ENCODE results near the gene HOXC4.
A peak's percentile ranks its signal among the peaks of the same experiment; 100 is the strongest.

HOXC4 gene

DNA sequence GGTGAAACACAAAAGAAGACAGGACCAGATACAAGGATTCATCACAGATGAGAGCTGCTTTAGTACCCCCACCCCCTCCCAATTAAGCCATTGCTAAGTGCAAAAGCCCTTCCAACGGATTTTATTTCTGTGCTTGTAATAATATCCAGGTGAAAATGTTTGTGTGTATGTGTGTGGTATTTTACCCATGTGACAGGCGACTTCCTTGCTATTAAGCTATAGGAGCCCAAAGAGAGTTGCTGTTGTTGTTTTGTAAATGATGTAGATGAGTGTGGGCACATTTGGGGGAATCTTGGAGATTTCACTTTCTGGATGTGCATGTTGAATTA lies 3.2 kb upstream of the HOXC4 start:
- no peak overlapping the region for H3K27ac ChIP-seq (ENCODE audit: insufficient read depth, low read length, poor library complexity, severe bottlenecking)
- no peak overlapping the region for H3K4me3 ChIP-seq (ENCODE audit: insufficient read depth, low read depth, low read length, poor library complexity, severe bottlenecking)
- H3K9me3 ChIP-seq (ENCODE audit: control insufficient read depth, low read length), result no peaks in the 10 kb centered on the region
- peaks cover 86% of the 10 kb centered on the region for H3K27me3 ChIP-seq (replicated peaks; ENCODE audit: control insufficient read depth, insufficient read depth, low read length, poor library complexity, severe bottlenecking)
- no peaks in the 10 kb centered on the region for H3K36me3 ChIP-seq (ENCODE audit: control insufficient read depth, insufficient read depth, low read length)
- no peak for DNase-seq
- peaks cover 40% of the 10 kb centered on the region for H3K4me1 ChIP-seq (ENCODE audit: control insufficient read depth, insufficient read depth, low read length, poor library complexity, severe bottlenecking)

DNA sequence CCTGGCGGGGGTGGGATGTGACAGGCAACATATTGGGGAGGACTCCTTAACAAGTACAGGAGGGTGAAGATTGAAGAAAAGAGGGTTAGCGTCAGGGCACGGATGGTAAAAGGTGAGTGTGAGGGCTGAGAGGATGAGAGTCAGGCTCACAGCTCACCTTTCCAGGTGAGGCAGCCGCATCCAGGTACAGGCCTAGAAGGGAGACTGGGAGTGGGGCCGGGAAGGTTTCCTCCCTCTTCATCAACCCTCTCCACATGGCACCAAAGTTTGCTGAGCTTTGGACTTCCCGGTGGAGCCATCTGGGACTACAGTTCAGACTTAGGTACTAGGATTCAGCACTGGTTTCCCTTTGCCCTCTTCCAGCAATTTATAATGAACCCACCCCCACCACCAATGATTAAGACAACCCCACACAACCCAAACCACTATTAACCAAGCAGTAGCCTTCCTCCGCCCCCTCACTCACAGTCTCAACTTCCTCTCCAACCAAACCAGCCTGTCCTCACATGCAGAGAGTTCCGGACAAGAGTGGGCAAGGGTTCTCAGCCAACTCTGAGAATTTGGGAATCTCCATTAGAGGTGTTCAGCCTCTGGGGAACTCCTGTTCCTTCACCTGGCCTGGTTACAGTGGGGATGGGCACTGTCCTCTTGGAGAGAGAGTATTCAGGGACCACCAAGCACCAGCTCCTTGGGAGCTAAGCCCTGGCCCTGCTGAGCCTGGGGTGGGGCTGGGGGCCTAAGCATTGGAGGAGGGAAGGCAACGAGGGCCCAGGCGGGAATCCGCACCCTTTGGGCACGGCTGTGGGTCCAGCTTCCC lies 2.4 kb upstream of the HOXC4 start:
- Histone ChIP-seq H3K27ac (ENCODE audit: insufficient read depth, low read length, poor library complexity, severe bottlenecking) (no peak overlapping the region), H3K27me3 (replicated peaks; ENCODE audit: control insufficient read depth, insufficient read depth, low read length, poor library complexity, severe bottlenecking) (peaks cover 79% of the 10 kb centered on the region), H3K4me3 (ENCODE audit: insufficient read depth, low read depth, low read length, poor library complexity, severe bottlenecking) (no peak overlapping the region), H3K36me3 (ENCODE audit: control insufficient read depth, insufficient read depth, low read length) (no peaks in the 10 kb centered on the region), H3K9me3 (ENCODE audit: control insufficient read depth, low read length) (no peaks in the 10 kb centered on the region), H3K4me1 (ENCODE audit: control insufficient read depth, insufficient read depth, low read length, poor library complexity, severe bottlenecking) (peaks cover 40% of the 10 kb centered on the region)
- DNase-seq, result no peak

DNA sequence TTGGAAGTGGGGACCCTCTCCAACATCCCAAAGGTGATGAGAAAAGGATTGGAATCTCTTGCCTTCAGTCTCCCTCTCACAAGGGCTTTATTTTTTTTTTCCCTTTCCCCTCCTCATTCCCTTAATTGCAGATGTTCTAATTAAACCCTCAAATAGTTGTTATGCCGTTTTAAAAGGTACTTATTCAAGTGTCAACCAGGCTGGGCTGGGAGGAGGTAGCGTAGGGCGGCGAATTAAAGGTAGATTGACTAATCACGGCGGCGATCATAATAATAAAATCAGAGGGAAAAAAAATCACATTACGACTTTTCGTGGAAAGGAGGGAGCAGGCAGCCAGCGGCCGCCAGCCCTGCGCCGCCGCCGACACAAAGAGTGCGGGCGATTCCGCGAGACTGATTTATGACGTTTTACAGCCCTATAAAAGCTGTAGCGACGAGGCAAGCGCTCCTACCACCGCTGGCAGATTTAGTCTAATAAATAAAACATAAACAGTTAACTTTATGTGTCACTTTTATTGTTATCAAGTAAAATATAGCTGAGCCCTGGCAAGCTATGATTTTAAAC lies 1.7 kb upstream of the HOXC4 start:
- Histone ChIP-seq H3K27me3 (replicated peaks; ENCODE audit: control insufficient read depth, insufficient read depth, low read length, poor library complexity, severe bottlenecking) (peaks cover 71% of the 10 kb centered on the region), H3K4me1 (ENCODE audit: control insufficient read depth, insufficient read depth, low read length, poor library complexity, severe bottlenecking) (peaks cover 37% of the 10 kb centered on the region), H3K9me3 (ENCODE audit: control insufficient read depth, low read length) (no peaks in the 10 kb centered on the region), H3K27ac (ENCODE audit: insufficient read depth, low read length, poor library complexity, severe bottlenecking) (no peak overlapping the region), H3K4me3 (ENCODE audit: insufficient read depth, low read depth, low read length, poor library complexity, severe bottlenecking) (no peak overlapping the region), H3K36me3 (ENCODE audit: control insufficient read depth, insufficient read depth, low read length) (no peaks in the 10 kb centered on the region)
- no peak for DNase-seq

DNA sequence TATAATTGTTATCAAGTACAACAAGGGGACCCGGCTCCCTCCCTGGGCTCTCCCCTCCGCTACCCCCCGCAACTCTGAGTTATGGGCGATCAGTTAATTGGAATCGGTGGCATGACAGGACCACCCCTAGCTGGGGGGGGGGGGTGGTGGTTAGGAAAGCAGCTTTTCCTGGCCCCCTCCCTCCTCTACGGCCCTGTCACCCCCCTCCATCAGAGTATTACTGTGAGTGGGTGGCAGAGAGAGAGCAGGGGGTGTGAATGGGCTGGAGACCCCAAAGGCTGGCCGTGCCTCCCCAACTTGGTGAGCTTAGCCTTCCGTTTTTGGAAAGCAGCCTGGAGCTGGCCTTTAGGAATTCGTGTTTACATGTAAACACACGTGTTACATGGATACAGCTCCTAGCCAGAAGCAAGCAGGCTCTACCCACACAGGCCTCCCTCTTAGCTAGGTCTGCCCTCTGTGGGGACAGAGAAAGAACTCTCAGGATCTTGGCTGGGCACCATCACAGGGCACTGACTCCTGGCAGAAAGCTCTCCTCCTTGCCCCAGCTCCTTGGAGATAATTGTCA lies 1.1 kb upstream of the HOXC4 start:
- no peaks in the 10 kb centered on the region for H3K9me3 ChIP-seq (ENCODE audit: control insufficient read depth, low read length)
- peak overlapping the region; percentile 31 for H3K4me3 ChIP-seq (ENCODE audit: insufficient read depth, low read depth, low read length, poor library complexity, severe bottlenecking)
- peaks cover 32% of the 10 kb centered on the region for H3K4me1 ChIP-seq (ENCODE audit: control insufficient read depth, insufficient read depth, low read length, poor library complexity, severe bottlenecking)
- DNase-seq, result no peak
- H3K27me3 ChIP-seq (replicated peaks; ENCODE audit: control insufficient read depth, insufficient read depth, low read length, poor library complexity, severe bottlenecking), result peaks cover 66% of the 10 kb centered on the region
- no peaks in the 10 kb centered on the region for H3K36me3 ChIP-seq (ENCODE audit: control insufficient read depth, insufficient read depth, low read length)
- no peak overlapping the region for H3K27ac ChIP-seq (ENCODE audit: insufficient read depth, low read length, poor library complexity, severe bottlenecking)

DNA sequence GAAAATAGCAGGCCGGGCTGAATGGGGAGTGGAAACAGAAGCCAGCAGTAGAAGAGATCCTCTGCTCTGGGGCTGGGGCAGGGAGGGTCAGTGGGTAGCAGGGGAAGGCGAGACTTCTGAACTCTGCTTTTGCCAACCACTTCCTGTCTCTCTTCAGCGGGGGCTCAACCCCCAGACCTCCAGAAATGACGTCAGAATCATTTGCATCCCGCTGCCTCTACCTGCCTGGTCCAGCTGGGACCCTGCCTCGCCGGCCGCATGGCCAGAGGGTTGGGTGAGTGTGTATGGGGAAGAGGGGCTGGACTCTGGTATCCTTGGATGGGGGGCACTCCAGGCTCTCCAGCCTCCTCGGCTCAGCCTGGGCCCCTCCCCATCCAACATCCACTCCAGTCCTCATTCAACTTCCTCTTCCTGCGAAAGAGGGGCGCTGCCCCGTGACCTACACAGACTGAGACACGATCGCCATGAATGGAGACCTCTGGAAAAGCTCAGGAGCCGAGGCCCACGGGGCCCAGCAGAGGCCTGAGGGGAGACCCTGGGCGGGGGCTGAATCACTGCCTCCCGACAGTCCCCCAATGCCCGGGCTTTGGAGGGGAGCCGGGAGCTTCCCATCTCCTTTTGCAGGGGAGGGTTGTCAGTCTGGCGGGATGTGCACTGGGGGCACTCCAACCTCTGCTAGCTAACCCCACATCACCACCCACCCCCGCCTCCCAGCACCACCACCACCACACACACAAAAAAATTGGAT lies 458 bp upstream of the HOXC4 start:
- H3K36me3 ChIP-seq (ENCODE audit: control insufficient read depth, insufficient read depth, low read length), result no peaks in the 10 kb centered on the region
- DNase-seq, result no peak
- H3K27me3 ChIP-seq (replicated peaks; ENCODE audit: control insufficient read depth, insufficient read depth, low read length, poor library complexity, severe bottlenecking), result peaks cover 60% of the 10 kb centered on the region
- H3K4me1 ChIP-seq (ENCODE audit: control insufficient read depth, insufficient read depth, low read length, poor library complexity, severe bottlenecking), result peaks cover 28% of the 10 kb centered on the region
- no peak overlapping the region for H3K27ac ChIP-seq (ENCODE audit: insufficient read depth, low read length, poor library complexity, severe bottlenecking)
- H3K9me3 ChIP-seq (ENCODE audit: control insufficient read depth, low read length), result no peaks in the 10 kb centered on the region
- H3K4me3 ChIP-seq (ENCODE audit: insufficient read depth, low read depth, low read length, poor library complexity, severe bottlenecking), result peak overlapping the region; percentile 31

DNA sequence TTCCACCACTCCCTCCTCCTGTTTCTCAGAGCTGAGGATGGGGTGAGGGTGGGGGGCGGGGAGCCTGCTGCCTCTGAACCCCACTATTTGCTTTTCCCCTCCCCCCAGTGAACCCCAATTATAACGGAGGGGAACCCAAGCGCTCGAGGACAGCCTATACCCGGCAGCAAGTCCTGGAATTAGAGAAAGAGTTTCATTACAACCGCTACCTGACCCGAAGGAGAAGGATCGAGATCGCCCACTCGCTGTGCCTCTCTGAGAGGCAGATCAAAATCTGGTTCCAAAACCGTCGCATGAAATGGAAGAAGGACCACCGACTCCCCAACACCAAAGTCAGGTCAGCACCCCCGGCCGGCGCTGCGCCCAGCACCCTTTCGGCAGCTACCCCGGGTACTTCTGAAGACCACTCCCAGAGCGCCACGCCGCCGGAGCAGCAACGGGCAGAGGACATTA lies 1.1 kb downstream of the HOXC4 start:
- Histone ChIP-seq H3K4me1 (ENCODE audit: control insufficient read depth, insufficient read depth, low read length, poor library complexity, severe bottlenecking) (peaks cover 28% of the 10 kb centered on the region), H3K27ac (ENCODE audit: insufficient read depth, low read length, poor library complexity, severe bottlenecking) (no peak overlapping the region)

DNA sequence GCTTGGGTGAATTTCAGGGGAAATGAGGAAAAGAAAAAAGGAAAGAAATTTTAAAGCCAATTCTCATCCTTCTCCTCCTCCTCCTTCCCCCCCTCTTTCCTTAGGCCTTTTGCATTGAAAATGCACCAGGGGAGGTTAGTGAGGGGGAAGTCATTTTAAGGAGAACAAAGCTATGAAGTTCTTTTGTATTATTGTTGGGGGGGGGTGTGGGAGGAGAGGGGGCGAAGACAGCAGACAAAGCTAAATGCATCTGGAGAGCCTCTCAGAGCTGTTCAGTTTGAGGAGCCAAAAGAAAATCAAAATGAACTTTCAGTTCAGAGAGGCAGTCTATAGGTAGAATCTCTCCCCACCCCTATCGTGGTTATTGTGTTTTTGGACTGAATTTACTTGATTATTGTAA lies 1.9 kb downstream of the HOXC4 start:
- peaks cover 51% of the 10 kb centered on the region for H3K27me3 ChIP-seq (replicated peaks; ENCODE audit: control insufficient read depth, insufficient read depth, low read length, poor library complexity, severe bottlenecking)

More for the DNA sequence above, 1.1 kb downstream of the HOXC4 start:
- peaks cover 55% of the 10 kb centered on the region for H3K27me3 ChIP-seq (replicated peaks; ENCODE audit: control insufficient read depth, insufficient read depth, low read length, poor library complexity, severe bottlenecking)
- no peaks in the 10 kb centered on the region for H3K9me3 ChIP-seq (ENCODE audit: control insufficient read depth, low read length)
- no peak overlapping the region for H3K4me3 ChIP-seq (ENCODE audit: insufficient read depth, low read depth, low read length, poor library complexity, severe bottlenecking)
- H3K36me3 ChIP-seq (ENCODE audit: control insufficient read depth, insufficient read depth, low read length), result no peaks in the 10 kb centered on the region
- DNase-seq, result no peak

DNA sequence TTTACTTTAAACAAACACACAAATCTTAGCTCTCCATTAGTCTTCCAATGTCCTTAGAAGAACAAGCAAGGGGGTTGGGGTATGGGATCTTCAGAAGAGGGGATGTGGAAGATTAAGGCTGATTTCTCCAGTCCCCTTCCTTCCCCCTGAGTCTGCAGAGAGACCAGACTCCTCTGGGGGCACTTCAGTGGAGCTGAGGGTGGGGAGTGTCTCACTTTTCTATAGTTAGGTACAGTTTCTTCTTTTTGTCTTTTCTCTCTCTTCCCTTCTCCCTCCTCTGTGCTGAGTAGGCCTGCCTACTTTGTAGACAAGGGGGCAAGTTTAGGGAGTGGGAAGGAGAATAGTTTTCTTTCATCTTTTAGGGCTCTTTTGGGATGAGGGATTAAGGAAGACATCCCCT lies 2.5 kb downstream of the HOXC4 start:
- Histone ChIP-seq H3K4me1 (ENCODE audit: control insufficient read depth, insufficient read depth, low read length, poor library complexity, severe bottlenecking) (peaks cover 22% of the 10 kb centered on the region), H3K36me3 (ENCODE audit: control insufficient read depth, insufficient read depth, low read length) (no peaks in the 10 kb centered on the region), H3K9me3 (ENCODE audit: control insufficient read depth, low read length) (no peaks in the 10 kb centered on the region), H3K27me3 (replicated peaks; ENCODE audit: control insufficient read depth, insufficient read depth, low read length, poor library complexity, severe bottlenecking) (peaks cover 45% of the 10 kb centered on the region), H3K4me3 (ENCODE audit: insufficient read depth, low read depth, low read length, poor library complexity, severe bottlenecking) (no peak overlapping the region), H3K27ac (ENCODE audit: insufficient read depth, low read length, poor library complexity, severe bottlenecking) (no peak overlapping the region)
- DNase-seq, result no peak

More for the DNA sequence above, 1.9 kb downstream of the HOXC4 start:
- Histone ChIP-seq H3K4me3 (ENCODE audit: insufficient read depth, low read depth, low read length, poor library complexity, severe bottlenecking) (no peak overlapping the region), H3K27ac (ENCODE audit: insufficient read depth, low read length, poor library complexity, severe bottlenecking) (no peak overlapping the region), H3K36me3 (ENCODE audit: control insufficient read depth, insufficient read depth, low read length) (no peaks in the 10 kb centered on the region), H3K4me1 (ENCODE audit: control insufficient read depth, insufficient read depth, low read length, poor library complexity, severe bottlenecking) (peaks cover 22% of the 10 kb centered on the region), H3K9me3 (ENCODE audit: control insufficient read depth, low read length) (no peaks in the 10 kb centered on the region)
- no peak for DNase-seq

DNA sequence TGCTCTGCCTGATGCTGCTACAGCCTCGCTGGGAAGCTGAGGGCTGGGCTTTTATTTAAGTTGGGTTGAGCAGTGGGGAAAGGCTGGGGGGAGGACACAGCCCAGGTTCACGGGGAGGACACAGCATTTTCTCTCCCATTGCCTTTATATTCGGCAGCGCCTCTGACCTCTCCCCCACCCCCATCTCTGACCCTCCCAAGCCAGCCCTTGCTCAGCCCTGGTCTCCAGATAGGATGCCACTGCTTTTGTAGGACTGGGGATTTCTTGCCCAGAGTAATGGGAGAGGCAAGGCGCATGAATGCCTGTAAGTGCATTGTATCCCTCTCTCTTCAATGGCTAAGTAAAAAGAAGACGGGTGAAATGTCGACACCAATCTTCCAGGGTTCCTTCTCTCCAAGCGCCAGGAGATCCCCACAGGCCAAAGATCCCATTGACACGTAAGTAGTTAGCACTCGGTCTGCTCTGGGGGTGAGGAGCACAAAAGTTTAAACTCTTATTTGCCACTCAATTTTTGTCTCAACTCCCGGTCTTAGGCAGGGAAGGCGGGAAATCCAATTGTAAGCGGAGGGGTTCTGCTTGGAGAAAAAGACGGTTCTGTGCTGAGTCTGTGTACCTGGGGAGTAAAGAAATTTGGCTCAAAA lies 4.6 kb downstream of the HOXC4 start:
- H3K4me1 ChIP-seq (ENCODE audit: control insufficient read depth, insufficient read depth, low read length, poor library complexity, severe bottlenecking), result peaks cover 5% of the 10 kb centered on the region
- H3K27ac ChIP-seq (ENCODE audit: insufficient read depth, low read length, poor library complexity, severe bottlenecking), result no peak overlapping the region
- H3K4me3 ChIP-seq (ENCODE audit: insufficient read depth, low read depth, low read length, poor library complexity, severe bottlenecking), result no peak overlapping the region
- H3K36me3 ChIP-seq (ENCODE audit: control insufficient read depth, insufficient read depth, low read length), result no peaks in the 10 kb centered on the region
- H3K9me3 ChIP-seq (ENCODE audit: control insufficient read depth, low read length), result no peaks in the 10 kb centered on the region
- H3K27me3 ChIP-seq (replicated peaks; ENCODE audit: control insufficient read depth, insufficient read depth, low read length, poor library complexity, severe bottlenecking), result peaks cover 31% of the 10 kb centered on the region
- no peak for DNase-seq
